Measurements from ENCODE around the gene ABCA3. TPM values are rescaled to one million over a fixed set of nuclear protein-coding genes. Genes with fewer than 3 reads are reported as not detected.

Gene ABCA3
- total and polyA plus RNA-seq, 7 donors, result 0.46 to 21.3 (median 4.9) TPM

DNA sequence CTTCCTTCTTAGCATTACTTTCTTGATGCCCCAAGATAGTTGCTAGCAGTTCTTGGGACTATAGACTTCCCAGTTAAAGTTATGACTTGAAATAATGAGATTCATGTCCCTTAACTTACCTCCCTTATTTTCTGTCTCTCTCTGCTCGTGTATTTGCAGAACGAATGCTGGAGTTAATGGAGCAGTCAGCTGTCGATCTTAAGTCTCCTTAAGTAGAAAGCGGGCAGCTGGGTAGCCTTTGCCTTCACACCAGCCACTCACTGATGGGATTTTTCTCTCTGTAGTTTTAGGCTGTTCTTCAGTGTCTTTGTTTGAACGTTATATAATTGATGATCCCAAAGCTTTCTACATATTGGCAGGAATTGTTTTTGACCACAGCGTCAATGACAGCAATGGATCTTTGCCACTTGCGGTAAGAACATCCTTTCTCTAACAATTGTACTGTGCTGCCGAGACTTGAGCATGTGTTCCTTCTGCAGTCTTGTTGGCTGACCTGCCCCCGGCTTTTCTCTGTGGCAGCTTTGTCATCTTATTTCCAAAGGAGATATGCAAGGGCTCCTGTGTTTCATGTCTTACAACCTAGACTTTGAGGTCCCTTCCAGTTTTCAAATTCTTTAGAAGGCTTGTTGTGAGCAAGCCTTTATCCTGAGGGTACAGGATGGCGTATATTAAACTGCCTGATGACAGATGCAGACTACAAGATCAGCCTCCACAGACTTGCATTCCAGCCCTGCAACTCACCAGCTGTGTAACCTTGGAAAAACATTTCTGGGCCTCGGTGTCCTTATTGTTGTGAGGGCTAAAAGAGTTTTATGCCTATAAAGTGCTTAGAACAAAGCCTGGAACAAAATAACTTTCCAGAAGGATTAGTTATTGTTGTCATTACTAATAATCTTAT, 25.1 kb upstream of the ABCA3 start:
- H3K4me3 ChIP-seq, result no peak overlapping the region
- TF ChIP-seq POLR2AphosphoS5 (IDR thresholded peaks at IDR 0.05) (no peak), POLR2A (IDR thresholded peaks at IDR 0.05) (no peak), EP300 (IDR thresholded peaks at IDR 0.05) (no peak)
- TF ChIP-seq, protein P1, sequence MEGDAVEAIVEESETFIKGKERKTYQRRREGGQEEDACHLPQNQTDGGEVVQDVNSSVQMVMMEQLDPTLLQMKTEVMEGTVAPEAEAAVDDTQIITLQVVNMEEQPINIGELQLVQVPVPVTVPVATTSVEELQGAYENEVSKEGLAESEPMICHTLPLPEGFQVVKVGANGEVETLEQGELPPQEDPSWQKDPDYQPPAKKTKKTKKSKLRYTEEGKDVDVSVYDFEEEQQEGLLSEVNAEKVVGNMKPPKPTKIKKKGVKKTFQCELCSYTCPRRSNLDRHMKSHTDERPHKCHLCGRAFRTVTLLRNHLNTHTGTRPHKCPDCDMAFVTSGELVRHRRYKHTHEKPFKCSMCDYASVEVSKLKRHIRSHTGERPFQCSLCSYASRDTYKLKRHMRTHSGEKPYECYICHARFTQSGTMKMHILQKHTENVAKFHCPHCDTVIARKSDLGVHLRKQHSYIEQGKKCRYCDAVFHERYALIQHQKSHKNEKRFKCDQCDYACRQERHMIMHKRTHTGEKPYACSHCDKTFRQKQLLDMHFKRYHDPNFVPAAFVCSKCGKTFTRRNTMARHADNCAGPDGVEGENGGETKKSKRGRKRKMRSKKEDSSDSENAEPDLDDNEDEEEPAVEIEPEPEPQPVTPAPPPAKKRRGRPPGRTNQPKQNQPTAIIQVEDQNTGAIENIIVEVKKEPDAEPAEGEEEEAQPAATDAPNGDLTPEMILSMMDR (IDR thresholded peaks at IDR 0.05), result no peak

DNA sequence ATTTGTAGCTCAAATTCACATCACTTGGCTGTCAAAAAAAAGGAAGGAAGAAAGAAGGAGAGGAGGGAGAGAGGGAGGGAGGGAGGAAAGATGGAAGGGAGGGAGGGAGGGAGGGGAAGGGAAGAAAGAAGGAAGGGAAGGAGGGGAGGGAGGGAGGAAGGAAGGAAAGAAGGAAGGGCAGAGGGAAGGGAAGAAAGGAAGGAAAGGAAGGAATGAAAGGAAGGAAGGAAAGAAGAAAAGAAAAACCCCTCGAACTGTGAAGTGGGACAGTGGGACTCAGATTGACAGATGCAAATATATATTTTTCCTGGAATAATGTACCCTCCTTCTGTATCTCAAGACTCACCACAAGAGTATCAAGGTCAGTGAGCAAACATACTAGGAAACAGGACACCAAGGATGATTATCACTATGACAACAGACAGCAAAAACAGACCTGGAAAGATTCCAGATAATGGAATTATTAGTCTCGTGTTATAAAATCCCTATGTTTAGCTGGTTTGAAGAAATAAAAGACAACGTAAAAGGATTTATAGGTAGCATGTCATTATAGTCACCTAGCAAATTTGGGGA, 24.2 kb upstream of the ABCA3 start:
- Histone ChIP-seq H3K9me3 (no peaks in the 10 kb centered on the region), H3K27ac (no peak overlapping the region)
- intact Hi-C loops (cut with DNase I), result no loop called here

More for the DNA sequence above, 25.1 kb upstream of the ABCA3 start:
- WGBS, 2 donors, result 67 to 68% methylated on average over 11 of the region's 11 CpGs
- DNase-seq, result no peak
- Histone ChIP-seq H3K27me3 (no peaks in the 10 kb centered on the region), H3K9me3 (no peaks in the 10 kb centered on the region), H3K27ac (no peak overlapping the region), H3K36me3 (no peaks in the 10 kb centered on the region), H3K4me1 (peaks cover 0 to 6% (median 0%) of the 10 kb centered on the region in 4 donors)
- intact Hi-C loops (cut with DNase I), result no loop called here

DNA sequence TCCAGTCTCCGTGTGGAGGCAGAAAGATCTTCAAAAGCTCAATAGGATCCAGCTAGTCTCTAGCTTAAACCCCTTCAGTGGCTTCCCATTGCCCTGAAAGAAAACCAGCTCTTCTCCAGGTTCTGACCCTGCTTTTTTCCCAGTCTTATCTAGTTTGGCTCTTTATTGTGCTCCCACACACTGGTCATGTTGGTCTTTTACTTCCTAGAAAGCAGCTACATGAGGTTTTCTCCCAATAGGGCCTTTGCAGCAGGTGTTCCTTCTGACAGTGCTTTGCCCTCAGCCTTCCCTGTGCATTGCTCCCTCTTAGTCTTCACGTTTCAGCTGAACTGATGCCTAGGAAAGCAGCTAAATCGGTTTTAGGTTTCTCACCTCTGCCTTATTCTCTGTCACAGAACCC, 21.7 kb upstream of the ABCA3 start:
- no peaks in the 10 kb centered on the region for H3K9me3 ChIP-seq
- 67% methylated on average over 3 of the region's 3 CpGs for WGBS, 2 donors
- peaks cover 0 to 8% (median 0%) of the 10 kb centered on the region in 3 donors for H3K27me3 ChIP-seq
- peaks cover 0 to 6% (median 0%) of the 10 kb centered on the region in 4 donors for H3K4me1 ChIP-seq
- no peak for DNase-seq
- intact Hi-C loops (cut with DNase I), result no loop called here
- H3K36me3 ChIP-seq, result no peaks in the 10 kb centered on the region
- H3K27ac ChIP-seq, result no peak overlapping the region
- H3K4me3 ChIP-seq, result no peak overlapping the region
- TF ChIP-seq, protein P1 (IDR thresholded peaks at IDR 0.05), result no peak
- TF ChIP-seq POLR2AphosphoS5 (IDR thresholded peaks at IDR 0.05) (no peak), EP300 (IDR thresholded peaks at IDR 0.05) (no peak), POLR2A (IDR thresholded peaks at IDR 0.05) (no peak)

More for the DNA sequence above, 24.2 kb upstream of the ABCA3 start:
- no peak for DNase-seq
- Histone ChIP-seq H3K36me3 (no peaks in the 10 kb centered on the region), H3K27me3 (no peaks in the 10 kb centered on the region), H3K4me3 (no peak overlapping the region), H3K4me1 (peaks cover 0 to 6% (median 0%) of the 10 kb centered on the region in 4 donors)
- no peak for TF ChIP-seq EP300 (IDR thresholded peaks at IDR 0.05)
- TF ChIP-seq POLR2A (IDR thresholded peaks at IDR 0.05), result no peak
- no peak for TF ChIP-seq POLR2AphosphoS5 (IDR thresholded peaks at IDR 0.05)
- TF ChIP-seq, protein P1 (IDR thresholded peaks at IDR 0.05), result no peak
- 14 to 30% methylated on average over 3 of the region's 3 CpGs for WGBS, 2 donors

DNA sequence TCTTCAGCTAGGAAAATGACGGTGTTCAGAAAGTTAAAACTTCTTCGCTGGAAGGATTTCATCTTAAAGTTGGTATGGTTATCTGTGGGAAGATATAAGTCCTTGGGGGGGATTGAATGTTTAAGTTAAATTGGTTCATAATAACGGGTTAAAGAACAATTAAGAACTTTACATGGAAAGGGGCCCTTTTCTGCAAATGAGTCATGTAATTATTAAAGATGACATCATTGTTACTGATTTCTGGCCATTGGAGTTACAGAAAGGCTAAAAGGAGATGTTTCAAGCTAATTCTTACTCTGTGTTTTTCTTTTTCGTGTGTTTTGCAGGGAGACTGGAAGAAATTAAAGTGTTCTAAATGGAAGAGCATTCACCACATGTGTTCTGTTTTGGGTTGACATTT, 20.6 kb upstream of the ABCA3 start:
- H3K4me1 ChIP-seq, result peaks cover 0 to 6% (median 0%) of the 10 kb centered on the region in 4 donors
- 73 to 84% methylated on average over 4 of the region's 4 CpGs for WGBS, 2 donors
- intact Hi-C loops (cut with DNase I), result no loop called here
- no peak overlapping the region for H3K27ac ChIP-seq
- no peak for DNase-seq
- H3K9me3 ChIP-seq, result no peaks in the 10 kb centered on the region
- peaks cover 0 to 8% (median 0%) of the 10 kb centered on the region in 3 donors for H3K27me3 ChIP-seq
- no peak for TF ChIP-seq POLR2A (IDR thresholded peaks at IDR 0.05)
- TF ChIP-seq, protein P1 (IDR thresholded peaks at IDR 0.05), result no peak
- TF ChIP-seq POLR2AphosphoS5 (IDR thresholded peaks at IDR 0.05), result no peak
- no peak for TF ChIP-seq EP300 (IDR thresholded peaks at IDR 0.05)
- H3K4me3 ChIP-seq, result no peak overlapping the region
- H3K36me3 ChIP-seq, result no peaks in the 10 kb centered on the region

Data from sigmoid colon (tissue), 7 donors.